ENCODE results near the gene GYS2.
"Not testable (repeated sequence)": the region's sequence is repeated elsewhere in the genome, so short reads cannot be mapped to it uniquely, and the experiment has no call there.

GYS2 gene

GRCh38 chr12:21606175-21606574, 1.5 kb upstream of the GYS2 start:
- in situ Hi-C loops (cut with HindIII; ENCODE audit: low sequenced_read_pairs): no loop called here

- in situ Hi-C loops (cut with HindIII; ENCODE audit: low sequenced_read_pairs): no loop called here
Measured at GRCh38 chr12:21602774-21603173, 1.9 kb downstream of the GYS2 start.

- in situ Hi-C loops (cut with HindIII; ENCODE audit: low sequenced_read_pairs): no loop called here
Measured at GRCh38 chr12:21600196-21600595, 4.5 kb downstream of the GYS2 start.

- in situ Hi-C loops (cut with HindIII; ENCODE audit: low sequenced_read_pairs): no loop called here
Measured at GRCh38 chr12:21599143-21599999, 5.3 kb downstream of the GYS2 start.

GRCh38 chr12:21598651-21599050, 6.0 kb downstream of the GYS2 start:
- in situ Hi-C loops (cut with HindIII; ENCODE audit: low sequenced_read_pairs): no loop called here

GRCh38 chr12:21595356-21595755, 9.3 kb downstream of the GYS2 start:
- in situ Hi-C loops (cut with HindIII; ENCODE audit: low sequenced_read_pairs): not testable (repeated sequence)

- in situ Hi-C loops (cut with HindIII; ENCODE audit: low sequenced_read_pairs): loop anchor here (5.0 kb wide), 1 partner anchor 102 kb away; no protein-coding TSS in a partner anchor
Measured at GRCh38 chr12:21585485-21585884, 19.2 kb downstream of the GYS2 start.

GRCh38 chr12:21584403-21585182, 20.1 kb downstream of the GYS2 start:
- in situ Hi-C loops (cut with HindIII; ENCODE audit: low sequenced_read_pairs): loop anchor here (5.0 kb wide), 1 partner anchor 103 kb away; no protein-coding TSS in a partner anchor

- in situ Hi-C loops (cut with HindIII; ENCODE audit: low sequenced_read_pairs): no loop called here
Measured at GRCh38 chr12:21583587-21583986, 21.1 kb downstream of the GYS2 start.

GRCh38 chr12:21580748-21581516, 23.7 kb downstream of the GYS2 start:
- in situ Hi-C loops (cut with HindIII; ENCODE audit: low sequenced_read_pairs): no loop called here

GRCh38 chr12:21577516-21577915, 27.1 kb downstream of the GYS2 start:
- in situ Hi-C loops (cut with HindIII; ENCODE audit: low sequenced_read_pairs): no loop called here

GRCh38 chr12:21576431-21576830, 28.2 kb downstream of the GYS2 start:
- in situ Hi-C loops (cut with HindIII; ENCODE audit: low sequenced_read_pairs): no loop called here

GRCh38 chr12:21573733-21574358, 30.8 kb downstream of the GYS2 start:
- in situ Hi-C loops (cut with HindIII; ENCODE audit: low sequenced_read_pairs): no loop called here

GRCh38 chr12:21571046-21571445, 33.6 kb downstream of the GYS2 start:
- in situ Hi-C loops (cut with HindIII; ENCODE audit: low sequenced_read_pairs): no loop called here

GRCh38 chr12:21568115-21568514, 36.5 kb downstream of the GYS2 start:
- in situ Hi-C loops (cut with HindIII; ENCODE audit: low sequenced_read_pairs): no loop called here

- in situ Hi-C loops (cut with HindIII; ENCODE audit: low sequenced_read_pairs): no loop called here
Measured at GRCh38 chr12:21566907-21567394, 37.7 kb downstream of the GYS2 start.

GRCh38 chr12:21566223-21566906, 38.3 kb downstream of the GYS2 start:
- in situ Hi-C loops (cut with HindIII; ENCODE audit: low sequenced_read_pairs): no loop called here

- in situ Hi-C loops (cut with HindIII; ENCODE audit: low sequenced_read_pairs): no loop called here
Measured at GRCh38 chr12:21562859-21563258, 41.8 kb downstream of the GYS2 start.

- in situ Hi-C loops (cut with HindIII; ENCODE audit: low sequenced_read_pairs): no loop called here
Measured at GRCh38 chr12:21561158-21561557, 43.5 kb downstream of the GYS2 start.

Data from endothelial cell of hepatic sinusoid (primary cell).